ENCODE data around the gene MUS81.

MUS81 gene

GRCh38 chr11:65861533-65862183 lies 1.4 kb downstream of the MUS81 start:
- no peak for DNase-seq

GRCh38 chr11:65862191-65862735 lies 2.0 kb downstream of the MUS81 start:
- no peak for DNase-seq

- DNase-seq, result no peak
Observed at GRCh38 chr11:65862941-65863888, 3.0 kb downstream of the MUS81 start.

GRCh38 chr11:65863889-65864705 lies 3.9 kb downstream of the MUS81 start:
- no peak for DNase-seq

- DNase-seq, result no peak
Observed at GRCh38 chr11:65864706-65865471, 4.7 kb downstream of the MUS81 start.

GRCh38 chr11:65865550-65866172 lies 5.4 kb downstream of the MUS81 start:
- DNase-seq, result no peak

GRCh38 chr11:65866509-65867283 lies 6.5 kb downstream of the MUS81 start:
- DNase-seq, result no peak

GRCh38 chr11:65867284-65868071 lies 7.2 kb downstream of the MUS81 start:
- no peak for DNase-seq

GRCh38 chr11:65868076-65868667 lies 7.9 kb downstream of the MUS81 start:
- no peak for DNase-seq

GRCh38 chr11:65868907-65869306 lies 8.7 kb downstream of the MUS81 start:
- DNase-seq, result no peak

- no peak for DNase-seq
Observed at GRCh38 chr11:65869643-65870306, 9.5 kb downstream of the MUS81 start.

GRCh38 chr11:65870307-65870658 lies 10.1 kb downstream of the MUS81 start:
- DNase-seq, result no peak

- no peak for DNase-seq
Observed at GRCh38 chr11:65870706-65871681, 10.8 kb downstream of the MUS81 start.

- DNase-seq, result no peak
Observed at GRCh38 chr11:65871811-65872548, 11.7 kb downstream of the MUS81 start.

- no peak for DNase-seq
Observed at GRCh38 chr11:65872586-65873317, 12.5 kb downstream of the MUS81 start, which contains the start of gene EFEMP2. Gene EFEMP2, minus strand, starts transcription at chr11:65872800. Its CDS starts 446 bp downstream, at chr11:65872354.
